ENCODE results near the gene EXOSC9. TPM values are rescaled to one million over a fixed set of nuclear protein-coding genes. Genes with fewer than 3 reads are reported as not detected.
A peak's percentile ranks its signal among the peaks of the same experiment; 100 is the strongest.

EXOSC9 gene
- total and polyA plus RNA-seq, 2 of the 8 experiments (the other 6 are each of a cell fraction or from before 2014, with no cell fraction given) = 33.2 to 54.9 TPM

GRCh38 chr4:121765368-121765705 is 35.8 kb upstream of the EXOSC9 start (continued):
- TF ChIP-seq EZH2 (IDR thresholded peaks at IDR 0.05; ENCODE audit: low read depth, low read length, severe bottlenecking) (peak; percentile 63), FOSL1 (IDR thresholded peaks at IDR 0.05; ENCODE audit: insufficient read depth, low read depth, low read length) (no peak), RBBP5 (IDR thresholded peaks at IDR 0.05; ENCODE audit: borderline replicate concordance, low read depth, low read length) (no peak), KDM4A (IDR thresholded peaks at IDR 0.05; ENCODE audit: low read depth, low read length, severe bottlenecking) (no peak), JUND (IDR thresholded peaks at IDR 0.05; ENCODE audit: low read length) (no peak)

All from H1 (cell line).